Measurements from ENCODE around the gene MRPL39.

GRCh38 chr21:25557180-25557579 lies 50.1 kb downstream of the MRPL39 start:
- TF ChIP-seq TSHZ2 (CRISPR knock-in tag; IDR thresholded peaks at IDR 0.05) (no peak), ZC3H10 (CRISPR knock-in tag; IDR thresholded peaks at IDR 0.05) (no peak), GLIS3 (CRISPR knock-in tag; IDR thresholded peaks at IDR 0.05) (no peak), ZNF70 (CRISPR knock-in tag; IDR thresholded peaks at IDR 0.05) (no peak)

Data from SK-N-SH treated with all-trans-retinoic acid at 6 μM for 48 hours (cell line).